ENCODE measurements around the gene CTBP1.

DNA sequence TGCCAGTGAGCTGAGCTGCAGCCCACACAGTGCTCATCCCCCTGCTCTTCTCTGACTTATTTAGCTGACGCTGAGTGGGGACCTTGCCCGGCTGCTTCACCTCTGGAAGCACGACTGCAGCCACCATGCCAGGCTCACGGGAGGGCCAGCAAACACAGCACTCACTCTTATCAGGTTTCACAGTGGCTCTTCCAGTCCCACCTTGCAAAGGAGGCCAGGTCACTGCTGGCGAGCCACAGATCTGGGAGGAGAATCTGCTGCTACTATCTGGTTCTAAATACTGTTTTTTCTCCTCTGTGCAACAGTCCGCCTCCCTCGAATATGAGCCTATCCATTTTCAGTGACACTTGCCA, 69.9 kb downstream of the CTBP1 start:
- TF ChIP-seq EZH2 (IDR thresholded peaks at IDR 0.05; ENCODE audit: borderline replicate concordance, low read length) (no peak), CTCF (IDR thresholded peaks at IDR 0.05; ENCODE audit: low read length) (no peak)

All from OCI-LY1 (cell line).